Activated T-helper 1 cell treated with anti-CD3 and anti-CD28 coated beads, Interleukin-12 subunit alpha, Interleukin-12 subunit beta, Interleukin-2, Interleukin-4 antibody, amounts not matched to agents 30 ng/mL and 10 ng/mL and 1 ng/mL, durations not matched to agents 14 hours and 24 hours and 36 hours (primary cell): ENCODE data around the gene LSP1. TPM values are rescaled to one million over a fixed set of nuclear protein-coding genes. Genes with fewer than 3 reads are reported as not detected.
"Not testable (repeated sequence)": the region's sequence is repeated elsewhere in the genome, so short reads cannot be mapped to it uniquely, and the experiment has no call there.

Experiments
- DNase-seq: peaks from one replicate; pipeline ENCODE4 v3.0.0; 2021; ENCODE audit warnings: low spot score
- H3K27ac Mint-ChIP-seq: one replicate; pipeline ENCODE4 v1.8.0; 2021; ENCODE audit warnings: mild to moderate bottlenecking, mixed read lengths
- H3K27me3 Mint-ChIP-seq: one replicate; pipeline ENCODE4 v1.8.0; 2022; ENCODE audit warnings: mild to moderate bottlenecking, moderate library complexity, mixed read lengths; ENCODE audit not compliant: insufficient read depth
- H3K36me3 Mint-ChIP-seq: one replicate; pipeline ENCODE4 v1.8.0; 2021; ENCODE audit warnings: low read depth, mixed read lengths
- H3K4me1 Mint-ChIP-seq: one replicate; pipeline ENCODE4 v1.8.0; 2021; ENCODE audit warnings: low read depth, mixed read lengths
- H3K4me3 Mint-ChIP-seq: one replicate; pipeline ENCODE4 v1.8.0; 2021; ENCODE audit warnings: mild to moderate bottlenecking, moderate library complexity, mixed read lengths
- H3K9me3 Mint-ChIP-seq: one replicate; pipeline ENCODE4 v1.8.0; 2021; ENCODE audit warnings: mixed read lengths
- intact Hi-C: fragments of 100-400 bp; cut with micrococcal nuclease; formaldehyde crosslinking; loops from one replicate; pipeline ENCODE4 v1.15.1; 2024
- total RNA-seq: library from RNA; stranded (reverse); gene quantifications from 2 replicates; pipeline ENCODE4 v1.2.3, GENCODE V29; 2022

Gene LSP1
- 257 and 262 TPM in 2 replicates for total RNA-seq

- Mint-ChIP-seq H3K9me3 (no peaks in the 10 kb centered on the region), H3K36me3 (peaks cover 7% of the 10 kb centered on the region), H3K27ac (peak within 1 kb of the TSS; percentile 99), H3K27me3 (no peaks in the 10 kb centered on the region), H3K4me3 (peak within 1 kb of the TSS; percentile 98), H3K4me1 (peaks cover 53% of the 10 kb centered on the region)
- intact Hi-C loops, result loop anchor here (1.0 to 10.0 kb wide), 7 partner anchors 14 to 1142 kb away; partner anchors contain the start of genes CD81, CTSD, NAP1L4 and TNNI2
- peak; percentile 84 for DNase-seq
Observed at GRCh38 chr11:1852877-1853276, at the start of gene LSP1. Gene LSP1, plus strand, starts transcription at chr11:1853084. Its CDS starts 61 bp downstream, at chr11:1853145.

GRCh38 chr11:1803246-1803645, 49.6 kb upstream of the LSP1 start:
- Mint-ChIP-seq H3K9me3 (no peaks in the 10 kb centered on the region), H3K36me3 (no peaks in the 10 kb centered on the region), H3K27ac (no peak overlapping the region), H3K4me1 (no peaks in the 10 kb centered on the region), H3K27me3 (peaks cover 5% of the 10 kb centered on the region), H3K4me3 (no peak overlapping the region)
- no peak for DNase-seq
- intact Hi-C loops, result no loop called here

GRCh38 chr11:1803835-1804519, 48.9 kb upstream of the LSP1 start:
- H3K4me3 Mint-ChIP-seq, intact Hi-C loops, H3K27me3 Mint-ChIP-seq, DNase-seq, H3K9me3 Mint-ChIP-seq, H3K36me3 Mint-ChIP-seq, H3K4me1 Mint-ChIP-seq, H3K27ac Mint-ChIP-seq: not testable (repeated sequence)

DNA sequence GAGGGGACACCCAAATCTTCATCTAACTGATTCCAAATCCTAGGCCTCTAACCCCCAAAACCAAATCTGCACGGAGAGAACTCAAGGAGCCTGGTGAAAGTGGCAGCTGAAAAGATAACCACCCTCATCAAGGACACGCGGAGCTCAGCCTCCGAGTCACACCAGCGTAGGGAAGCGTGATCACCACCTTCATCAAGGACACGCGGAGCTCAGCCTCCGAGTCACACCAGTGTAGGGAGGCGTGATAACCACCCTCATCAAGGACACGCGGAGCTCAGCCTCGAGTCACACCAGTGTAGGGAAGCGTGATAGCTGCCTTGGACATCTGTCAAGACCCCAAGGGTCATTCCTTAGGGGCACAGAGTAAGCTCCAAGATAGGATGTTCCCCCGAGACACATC, 47.4 kb upstream of the LSP1 start:
- H3K27ac Mint-ChIP-seq, result no peak overlapping the region
- no peaks in the 10 kb centered on the region for H3K36me3 Mint-ChIP-seq
- DNase-seq, result no peak
- H3K4me3 Mint-ChIP-seq, result no peak overlapping the region
- H3K9me3 Mint-ChIP-seq, result no peaks in the 10 kb centered on the region
- H3K4me1 Mint-ChIP-seq, result no peaks in the 10 kb centered on the region
- peaks cover 5% of the 10 kb centered on the region for H3K27me3 Mint-ChIP-seq
- intact Hi-C loops, result no loop called here

- H3K4me3 Mint-ChIP-seq, result no peak overlapping the region
- no peaks in the 10 kb centered on the region for H3K9me3 Mint-ChIP-seq
- H3K4me1 Mint-ChIP-seq, result no peaks in the 10 kb centered on the region
- no peaks in the 10 kb centered on the region for H3K36me3 Mint-ChIP-seq
- H3K27ac Mint-ChIP-seq, result no peak overlapping the region
- peaks cover 16% of the 10 kb centered on the region for H3K27me3 Mint-ChIP-seq
- DNase-seq, result no peak
- intact Hi-C loops, result no loop called here
Observed at GRCh38 chr11:1807264-1807995, 45.5 kb upstream of the LSP1 start.

- no peaks in the 10 kb centered on the region for H3K9me3 Mint-ChIP-seq
- intact Hi-C loops, result no loop called here
- H3K27ac Mint-ChIP-seq, result no peak overlapping the region
- H3K4me1 Mint-ChIP-seq, result no peaks in the 10 kb centered on the region
- H3K36me3 Mint-ChIP-seq, result no peaks in the 10 kb centered on the region
- H3K27me3 Mint-ChIP-seq, result peaks cover 14% of the 10 kb centered on the region
- no peak overlapping the region for H3K4me3 Mint-ChIP-seq
- no peak for DNase-seq
Observed at GRCh38 chr11:1810761-1811160, 42.1 kb upstream of the LSP1 start.

GRCh38 chr11:1812274-1812673, 40.6 kb upstream of the LSP1 start:
- no peak overlapping the region for H3K4me3 Mint-ChIP-seq
- H3K9me3 Mint-ChIP-seq, result no peaks in the 10 kb centered on the region
- intact Hi-C loops, result no loop called here
- H3K27me3 Mint-ChIP-seq, result peaks cover 14% of the 10 kb centered on the region
- DNase-seq, result no peak
- H3K36me3 Mint-ChIP-seq, result no peaks in the 10 kb centered on the region
- H3K27ac Mint-ChIP-seq, result no peak overlapping the region
- H3K4me1 Mint-ChIP-seq, result no peaks in the 10 kb centered on the region

GRCh38 chr11:1812801-1813200, 40.1 kb upstream of the LSP1 start:
- Mint-ChIP-seq H3K36me3 (no peaks in the 10 kb centered on the region), H3K9me3 (no peaks in the 10 kb centered on the region), H3K4me3 (no peak overlapping the region), H3K27me3 (peaks cover 14% of the 10 kb centered on the region), H3K4me1 (no peaks in the 10 kb centered on the region), H3K27ac (no peak overlapping the region)
- DNase-seq, result no peak
- intact Hi-C loops, result no loop called here

DNA sequence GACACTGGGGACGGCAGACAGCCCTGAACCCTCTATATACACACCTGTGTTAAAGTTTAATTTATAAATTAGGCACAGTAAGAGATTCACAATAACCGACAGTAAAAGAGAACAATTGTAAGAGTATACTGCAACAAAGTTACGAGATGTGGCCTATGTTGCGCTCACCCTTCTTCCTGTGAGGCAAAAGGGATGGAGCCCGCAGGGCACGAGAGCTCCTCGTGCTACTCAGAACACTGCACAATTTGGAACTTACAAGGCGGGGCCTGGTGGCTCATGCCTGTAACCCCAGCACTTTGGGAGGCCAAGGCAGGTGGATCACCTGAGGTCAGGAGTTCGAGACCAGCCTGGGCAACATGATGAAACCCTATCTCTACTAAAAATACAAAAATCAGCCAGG, 39.5 kb upstream of the LSP1 start:
- H3K36me3 Mint-ChIP-seq, H3K9me3 Mint-ChIP-seq, H3K4me1 Mint-ChIP-seq, DNase-seq, H3K4me3 Mint-ChIP-seq, intact Hi-C loops, H3K27ac Mint-ChIP-seq: not testable (repeated sequence)
- H3K27me3 Mint-ChIP-seq, result peaks cover 14% of the 10 kb centered on the region

GRCh38 chr11:1814691-1815090, 38.2 kb upstream of the LSP1 start:
- no peak overlapping the region for H3K4me3 Mint-ChIP-seq
- peaks cover 14% of the 10 kb centered on the region for H3K27me3 Mint-ChIP-seq
- no peaks in the 10 kb centered on the region for H3K4me1 Mint-ChIP-seq
- no peak overlapping the region for H3K27ac Mint-ChIP-seq
- intact Hi-C loops, result no loop called here
- no peaks in the 10 kb centered on the region for H3K36me3 Mint-ChIP-seq
- DNase-seq, result no peak
- H3K9me3 Mint-ChIP-seq, result no peaks in the 10 kb centered on the region

DNA sequence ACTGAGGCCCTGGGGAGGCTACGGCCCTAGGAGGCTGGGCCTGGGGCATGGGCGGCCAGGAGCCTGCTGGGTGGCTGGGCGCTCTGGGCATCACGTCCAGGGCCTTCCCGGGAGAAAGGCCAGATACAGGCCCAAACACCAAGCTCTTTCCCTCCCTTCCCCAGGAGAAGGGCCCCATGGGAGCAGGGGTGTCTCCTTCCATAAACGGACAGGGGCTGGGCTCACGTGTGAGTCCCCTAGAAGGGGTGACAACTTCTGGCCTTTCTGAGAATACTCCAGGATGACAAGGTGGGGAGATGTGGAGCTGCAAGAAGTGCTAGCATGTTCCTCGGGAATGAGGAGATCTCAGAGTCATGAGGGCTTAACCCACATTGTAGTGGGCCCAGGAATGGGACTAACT, 37.6 kb upstream of the LSP1 start:
- intact Hi-C loops, result no loop called here
- Mint-ChIP-seq H3K4me1 (no peaks in the 10 kb centered on the region), H3K27me3 (peaks cover 14% of the 10 kb centered on the region), H3K4me3 (no peak overlapping the region), H3K27ac (no peak overlapping the region), H3K9me3 (no peaks in the 10 kb centered on the region), H3K36me3 (no peaks in the 10 kb centered on the region)
- no peak for DNase-seq

DNA sequence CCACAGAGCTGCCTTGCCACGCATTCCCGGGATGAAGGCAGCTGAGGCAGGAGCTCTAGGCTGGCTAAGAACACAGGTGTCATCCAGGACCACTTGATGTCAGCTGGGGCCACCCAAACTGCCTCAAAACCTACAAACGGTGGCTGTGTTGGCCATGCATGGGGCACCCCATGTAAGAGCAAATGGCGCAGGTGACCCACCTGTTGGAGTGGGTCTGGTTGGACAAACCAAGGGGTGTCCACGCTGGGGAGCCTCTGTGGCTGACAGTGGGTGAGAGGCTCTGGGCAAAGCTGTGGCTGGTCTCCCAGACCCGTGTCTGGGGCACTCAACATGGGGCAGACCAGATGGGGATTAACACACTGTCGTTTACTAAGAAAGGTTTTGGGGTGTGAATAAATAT, 37.1 kb upstream of the LSP1 start:
- Mint-ChIP-seq H3K36me3 (no peaks in the 10 kb centered on the region), H3K27ac (no peak overlapping the region), H3K27me3 (peaks cover 13% of the 10 kb centered on the region), H3K4me3 (no peak overlapping the region), H3K4me1 (no peaks in the 10 kb centered on the region), H3K9me3 (no peaks in the 10 kb centered on the region)
- intact Hi-C loops, result no loop called here
- no peak for DNase-seq

GRCh38 chr11:1817000-1817399, 35.9 kb upstream of the LSP1 start:
- no peak overlapping the region for H3K4me3 Mint-ChIP-seq

More at GRCh38 chr11:1817000-1817399, 35.9 kb upstream of the LSP1 start:
- no peak for DNase-seq
- intact Hi-C loops, result no loop called here
- Mint-ChIP-seq H3K4me1 (no peaks in the 10 kb centered on the region), H3K9me3 (no peaks in the 10 kb centered on the region), H3K27me3 (peaks cover 5% of the 10 kb centered on the region), H3K36me3 (no peaks in the 10 kb centered on the region), H3K27ac (no peak overlapping the region)
